K562 (cell line): ENCODE measurements around the gene SKIC2. TPM values are rescaled to one million over a fixed set of nuclear protein-coding genes. Genes with fewer than 3 reads are reported as not detected.

ENCODE experiments used
- ATF7 ChIP-seq: fragments of 450-650 bp; IDR thresholded peaks from 2 replicates; pipeline ENCODE4 v1.7.1; 2014; ENCODE audit warnings: mild to moderate bottlenecking, moderate library complexity
- BHLHE40 ChIP-seq: IDR thresholded peaks from 2 replicates; pipeline ENCODE4 v1.6.1; 2011; ENCODE audit warnings: low read length, improper control_type of control experiment
- CHD2 ChIP-seq: IDR thresholded peaks from 2 replicates; pipeline ENCODE4 v1.6.1; 2011; ENCODE audit warnings: low read depth, low read length
- FOXK1 ChIP-seq: sonication (generic); formaldehyde crosslinking; IDR thresholded peaks from 2 replicates; pipeline ENCODE4 v1.8.0; 2022; ENCODE audit warnings: missing genetic modification reagents, mild to moderate bottlenecking, borderline replicate concordance
- GABPB2 ChIP-seq: fragments of 250-450 bp; sonication (Bioruptor Pico); conservative IDR thresholded peaks from 2 replicates; pipeline ENCODE4 v1.5.1; 2021; ENCODE audit warnings: mild to moderate bottlenecking
- GATAD2B ChIP-seq: fragments of 450-650 bp; IDR thresholded peaks from 2 replicates; pipeline ENCODE4 v1.6.1; 2017; ENCODE audit warnings: mild to moderate bottlenecking, borderline replicate concordance
- HMG20B ChIP-seq: fragments of 250-450 bp; sonication (Bioruptor Pico); IDR thresholded peaks from 2 replicates; pipeline ENCODE4 v1.5.0; 2021; ENCODE audit warnings: mild to moderate bottlenecking
- MIER1 ChIP-seq: fragments of 450-650 bp; IDR thresholded peaks from 2 replicates; pipeline ENCODE4 v1.6.1; 2016; ENCODE audit warnings: antibody characterized with exemption, mild to moderate bottlenecking, low read depth
- NCOA2 ChIP-seq, 2 experiments: fragments of 450-650 bp; IDR thresholded peaks; 2 replicates each; pipeline ENCODE4 v1.6.1; 2018; ENCODE audit warnings: mild to moderate bottlenecking in 2 of 2, moderate library complexity in 1 of 2; ENCODE audit not compliant: partially characterized antibody in 2 of 2
- NCOR1 ChIP-seq: fragments of 450-650 bp; IDR thresholded peaks from 2 replicates; pipeline ENCODE4 v1.6.1; 2016; ENCODE audit warnings: mild to moderate bottlenecking, moderate library complexity
- NFE2L1 ChIP-seq: fragments of 450-650 bp; IDR thresholded peaks from 2 replicates; pipeline ENCODE4 v1.6.1; 2016; ENCODE audit warnings: missing genetic modification characterization, low read depth, mild to moderate bottlenecking, missing compliant biosample characterization, moderate library complexity, borderline replicate concordance
- NR4A1 ChIP-seq, 2 experiments: fragments of 250-450 bp in 1 of 2; fragments of 450-650 bp in 1 of 2; sonication (Bioruptor Pico) in 1 of 2; IDR thresholded peaks; 2 replicates each; pipeline versions ENCODE4 v1.4.0 to v1.6.1; 2016 to 2020; ENCODE audit warnings: mild to moderate bottlenecking in 2 of 2, missing compliant biosample characterization in 1 of 2, missing genetic modification characterization in 1 of 2, moderate library complexity in 1 of 2
- POLR2H ChIP-seq: IDR thresholded peaks from 2 replicates; pipeline ENCODE4 v1.6.1; 2016; ENCODE audit warnings: missing genetic modification characterization, low read depth, mild to moderate bottlenecking, control low read depth, missing compliant biosample characterization, moderate library complexity
- SAFB ChIP-seq: fragments of 200-400 bp; formaldehyde crosslinking; IDR thresholded peaks from 2 replicates; pipeline ENCODE4 v1.6.1; 2017; ENCODE audit warnings: low read depth, low read length, borderline replicate concordance
- SREBF1 ChIP-seq: fragments of 150-350 bp; IDR thresholded peaks from 2 replicates; pipeline ENCODE4 v1.6.1; 2014; ENCODE audit warnings: antibody characterized with exemption, low read depth, low read length, borderline replicate concordance
- TEAD4 ChIP-seq, 2 experiments: sonication (generic) in 1 of 2; formaldehyde crosslinking in 1 of 2; IDR thresholded peaks; 2 replicates each; pipeline versions ENCODE4 v1.6.1 to v1.8.0; 2012 to 2022; ENCODE audit warnings: borderline replicate concordance in 1 of 2, inconsistent platforms in 1 of 2, low read length in 1 of 2, mild to moderate bottlenecking in 1 of 2, missing genetic modification reagents in 1 of 2
- WHSC1 ChIP-seq: IDR thresholded peaks from one replicate; pipeline ENCODE4 v1.6.1; 2012; ENCODE audit warnings: low read length, control low read depth, inconsistent platforms
- ZBTB33 ChIP-seq: sonication (generic); formaldehyde crosslinking; IDR thresholded peaks from 2 replicates; pipeline ENCODE4 v1.8.1; 2023; ENCODE audit warnings: mild to moderate bottlenecking, missing genetic modification reagents
- ZBTB34 ChIP-seq: fragments of 250-450 bp; sonication (Bioruptor Pico); IDR thresholded peaks from 2 replicates; pipeline ENCODE4 v1.8.0; 2021; ENCODE audit warnings: mild to moderate bottlenecking, moderate library complexity
- ZFP91 ChIP-seq: sonication (generic); formaldehyde crosslinking; IDR thresholded peaks from 2 replicates; pipeline ENCODE4 v1.8.0; 2022; ENCODE audit warnings: mild to moderate bottlenecking, missing genetic modification reagents
- ZKSCAN8 ChIP-seq: fragments of 200-800 bp; sonication (Bioruptor generic); IDR thresholded peaks from 2 replicates; pipeline ENCODE4 v1.6.1; 2016; ENCODE audit warnings: missing genetic modification characterization, missing compliant biosample characterization
- ZNF445 ChIP-seq: fragments of 250-450 bp; sonication (Bioruptor Pico); IDR thresholded peaks from 2 replicates; pipeline ENCODE4 v1.4.0; 2020; ENCODE audit warnings: low read depth, mild to moderate bottlenecking, moderate library complexity
- ZNF589 ChIP-seq: fragments of 200-800 bp; sonication (Bioruptor generic); IDR thresholded peaks from 2 replicates; pipeline ENCODE4 v1.6.1; 2016; ENCODE audit warnings: low read depth, missing genetic modification characterization, missing compliant biosample characterization
- polyA plus RNA-seq, 8 experiments: library from polyadenylated mRNA; depleted of rRNA in 4 of 8; stranded (reverse) in 5 of 8; unstranded in 3 of 8; fragments of >200 nt; fragmentation: Nextera tagmentation in 2 of 8; fragmentation: Illumina TruSeq in 1 of 8; extraction: Ambion mirVana in 2 of 8; extraction: Trizol in 1 of 8; gene quantifications; 2 replicates each; pipeline versions ENCODE4 v1.2.1 to v1.2.3, GENCODE V29; 2011 to 2014; ENCODE audit warnings: inconsistent platforms in 1 of 8, missing spikeins in 1 of 8
- total RNA-seq, 7 experiments: library from RNA; depleted of rRNA in 6 of 7; stranded (reverse); fragments of >200 nt in 6 of 7; fragmentation: Illumina TruSeq in 2 of 7; extraction: Trizol in 2 of 7; gene quantifications; 2 replicates each; pipeline versions ENCODE4 v1.2.1 to v1.2.3, GENCODE V29; 2011 to 2021; ENCODE audit warnings: low replicate concordance in 1 of 7

Gene SKIC2
- total and polyA plus RNA-seq, 9 of the 15 experiments (the other 6 are each of a cell fraction or from before 2014, with no cell fraction given) = 3.3 to 94.6 (median 38.8) TPM

GRCh38 chr6:31972709-31973350 lies 13.9 kb downstream of the SKIC2 start (continued):
- TF ChIP-seq WHSC1 (no peak), CHD2 (no peak), NFE2L1 (tag) (no peak), BHLHE40 (no peak), GABPB2 (CRISPR knock-in tag) (no peak), ZBTB34 (CRISPR knock-in tag) (no peak; the same call in 1 of the 2 replicates), GATAD2B (no peak), SREBF1 (no peak), POLR2H (no peak), NR4A1 (CRISPR knock-in tag; IDR thresholded peaks at IDR 0.05) (no peak), NR4A1 (tag; IDR thresholded peaks at IDR 0.05) (peak; percentile 76; the same call in 1 of the 2 replicates), ZKSCAN8 (CRISPR knock-in tag) (peak; percentile 81; the same call in 1 of the 2 replicates), NCOA2 (IDR thresholded peaks at IDR 0.05; ENCODE audit: partially characterized antibody in 2 of 2) (no peak), ATF7 (no peak; the same call in 1 of the 2 replicates), ZNF589 (CRISPR knock-in tag) (peak; percentile 52; the same call in 1 of the 2 replicates), HMG20B (CRISPR knock-in tag) (no peak), FOXK1 (peak; percentile 86; the same call in 1 of the 2 replicates), ZFP91 (no peak; the same call in 1 of the 2 replicates), ZBTB33 (CRISPR knock-in tag) (0 out of 2 replicates have a peak, but pooled peaks have one; percentile 31), MIER1 (peak; percentile 40; the same call in 1 of the 2 replicates), TEAD4 (IDR thresholded peaks at IDR 0.05; ENCODE audit: low read length) (no peak; the same call in 1 of the 2 replicates), TEAD4 (CRISPR knock-in tag; IDR thresholded peaks at IDR 0.05; ENCODE audit: borderline replicate concordance) (no peak), SAFB (no peak), NCOR1 (peak; percentile 33; the same call in 1 of the 2 replicates), ZNF445 (CRISPR knock-in tag) (no peak)
